Measurements from ENCODE around the gene RAPGEF1.

DNA sequence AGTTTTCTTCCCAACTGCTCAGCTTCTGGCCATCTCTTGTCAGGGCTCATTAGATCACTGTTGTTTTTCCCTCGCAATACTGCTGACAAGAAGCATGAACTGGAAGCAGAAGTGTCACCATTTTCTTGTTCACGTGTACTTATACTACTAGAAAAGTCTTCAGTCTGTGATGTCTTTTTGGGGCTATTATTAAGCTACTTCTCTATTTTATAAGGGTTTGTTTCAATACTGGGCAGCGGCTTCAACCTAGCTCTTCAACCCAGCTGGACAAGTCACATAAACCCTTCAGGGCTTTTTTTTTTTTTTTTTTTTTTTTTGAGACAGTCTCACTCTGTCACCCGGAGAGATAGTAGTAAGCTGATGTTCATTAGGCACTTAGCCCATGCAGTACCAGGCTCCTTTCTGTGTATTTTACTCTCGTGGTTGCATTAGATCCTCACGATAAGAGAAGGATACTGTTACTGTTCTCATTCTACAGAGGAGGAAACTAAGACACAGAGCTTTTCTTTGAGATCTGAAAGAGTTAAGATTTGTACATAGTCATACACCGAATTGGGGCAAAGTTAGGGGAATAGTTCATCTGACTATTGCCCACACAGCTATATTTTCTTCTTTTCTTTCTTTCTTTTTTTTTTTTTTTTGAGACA lies 20.5 kb downstream of the RAPGEF1 start:
- TF ChIP-seq CTCF (IDR thresholded peaks at IDR 0.05) (no peak), EZH2 (IDR thresholded peaks at IDR 0.05) (no peak)
